ENCODE measurements around the gene STIM1. TPM values are rescaled to one million over a fixed set of nuclear protein-coding genes. Genes with fewer than 3 reads are reported as not detected.
A peak's percentile ranks its signal among the peaks of the same experiment; 100 is the strongest.

Gene STIM1
- total RNA-seq (23.1 and 60.0 TPM in 2 replicates), polyA plus RNA-seq (16.1 and 33.1 TPM in 2 replicates)

DNA sequence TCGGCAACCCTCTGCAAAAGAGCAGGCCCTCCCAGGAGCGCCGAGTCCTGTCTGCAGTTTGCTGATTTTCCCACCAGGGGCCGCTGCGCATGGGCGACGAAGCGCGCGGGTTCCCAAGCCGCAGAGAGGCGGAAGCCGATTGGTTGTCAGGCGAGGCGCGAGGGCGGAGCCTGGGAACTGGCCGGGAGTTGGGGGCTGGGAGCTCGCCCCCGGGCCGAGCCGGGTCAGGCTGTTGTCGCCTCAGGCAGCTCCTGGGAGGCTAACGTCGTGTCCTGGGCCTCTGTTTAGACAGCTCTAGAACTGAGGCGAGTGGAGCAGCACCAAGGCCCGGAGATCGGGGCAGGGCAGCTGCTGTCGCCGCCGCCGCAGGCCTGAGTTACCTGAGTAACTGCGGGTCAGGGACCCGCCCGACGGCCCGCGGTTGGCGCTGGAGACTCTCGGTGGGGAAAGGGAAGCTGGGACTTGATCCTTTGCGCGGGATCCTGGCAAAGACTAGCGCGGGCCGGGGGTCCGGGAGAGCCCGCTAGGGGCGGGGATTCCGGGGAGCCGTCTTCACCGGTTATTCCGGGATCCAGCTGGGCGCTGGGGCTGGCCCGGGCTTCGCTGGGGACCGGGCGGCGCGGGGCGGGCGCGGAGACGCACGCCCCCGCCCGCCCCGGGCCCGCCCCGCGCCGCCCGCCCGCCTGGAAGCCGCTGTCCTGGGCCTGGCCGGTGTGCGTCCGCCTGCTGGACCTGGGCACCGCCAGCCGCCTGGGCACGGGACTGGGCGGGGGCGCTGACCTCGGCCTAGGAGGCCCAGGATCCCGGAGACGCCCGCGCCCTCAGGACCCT, at the start of gene STIM1:
TSS of gene STIM1 (plus strand) at position 688 of the 831 bp plus-strand sequence. CDS start 607 bp downstream, outside the sequence.
- TF ChIP-seq, protein P1, sequence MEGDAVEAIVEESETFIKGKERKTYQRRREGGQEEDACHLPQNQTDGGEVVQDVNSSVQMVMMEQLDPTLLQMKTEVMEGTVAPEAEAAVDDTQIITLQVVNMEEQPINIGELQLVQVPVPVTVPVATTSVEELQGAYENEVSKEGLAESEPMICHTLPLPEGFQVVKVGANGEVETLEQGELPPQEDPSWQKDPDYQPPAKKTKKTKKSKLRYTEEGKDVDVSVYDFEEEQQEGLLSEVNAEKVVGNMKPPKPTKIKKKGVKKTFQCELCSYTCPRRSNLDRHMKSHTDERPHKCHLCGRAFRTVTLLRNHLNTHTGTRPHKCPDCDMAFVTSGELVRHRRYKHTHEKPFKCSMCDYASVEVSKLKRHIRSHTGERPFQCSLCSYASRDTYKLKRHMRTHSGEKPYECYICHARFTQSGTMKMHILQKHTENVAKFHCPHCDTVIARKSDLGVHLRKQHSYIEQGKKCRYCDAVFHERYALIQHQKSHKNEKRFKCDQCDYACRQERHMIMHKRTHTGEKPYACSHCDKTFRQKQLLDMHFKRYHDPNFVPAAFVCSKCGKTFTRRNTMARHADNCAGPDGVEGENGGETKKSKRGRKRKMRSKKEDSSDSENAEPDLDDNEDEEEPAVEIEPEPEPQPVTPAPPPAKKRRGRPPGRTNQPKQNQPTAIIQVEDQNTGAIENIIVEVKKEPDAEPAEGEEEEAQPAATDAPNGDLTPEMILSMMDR (IDR thresholded peaks at IDR 0.05; ENCODE audit: low read depth, low read length) = peak; percentile 89
- peaks cover 37% of the 10 kb centered on the region for H3K4me1 ChIP-seq (ENCODE audit: low read depth)
- peak; percentile 95 to 96 for DNase-seq (ENCODE audit: low read depth in 1 of 2, low spot score in 1 of 2)
- H3K36me3 ChIP-seq = no peaks in the 10 kb centered on the region
- no peaks in the 10 kb centered on the region for H3K9me3 ChIP-seq (ENCODE audit: low read depth)
- peak within 1 kb of the TSS; percentile 80 for H3K27ac ChIP-seq
- H3K4me3 ChIP-seq = peak within 1 kb of the TSS; percentile 70
- H3K27me3 ChIP-seq = no peaks in the 10 kb centered on the region

DNA sequence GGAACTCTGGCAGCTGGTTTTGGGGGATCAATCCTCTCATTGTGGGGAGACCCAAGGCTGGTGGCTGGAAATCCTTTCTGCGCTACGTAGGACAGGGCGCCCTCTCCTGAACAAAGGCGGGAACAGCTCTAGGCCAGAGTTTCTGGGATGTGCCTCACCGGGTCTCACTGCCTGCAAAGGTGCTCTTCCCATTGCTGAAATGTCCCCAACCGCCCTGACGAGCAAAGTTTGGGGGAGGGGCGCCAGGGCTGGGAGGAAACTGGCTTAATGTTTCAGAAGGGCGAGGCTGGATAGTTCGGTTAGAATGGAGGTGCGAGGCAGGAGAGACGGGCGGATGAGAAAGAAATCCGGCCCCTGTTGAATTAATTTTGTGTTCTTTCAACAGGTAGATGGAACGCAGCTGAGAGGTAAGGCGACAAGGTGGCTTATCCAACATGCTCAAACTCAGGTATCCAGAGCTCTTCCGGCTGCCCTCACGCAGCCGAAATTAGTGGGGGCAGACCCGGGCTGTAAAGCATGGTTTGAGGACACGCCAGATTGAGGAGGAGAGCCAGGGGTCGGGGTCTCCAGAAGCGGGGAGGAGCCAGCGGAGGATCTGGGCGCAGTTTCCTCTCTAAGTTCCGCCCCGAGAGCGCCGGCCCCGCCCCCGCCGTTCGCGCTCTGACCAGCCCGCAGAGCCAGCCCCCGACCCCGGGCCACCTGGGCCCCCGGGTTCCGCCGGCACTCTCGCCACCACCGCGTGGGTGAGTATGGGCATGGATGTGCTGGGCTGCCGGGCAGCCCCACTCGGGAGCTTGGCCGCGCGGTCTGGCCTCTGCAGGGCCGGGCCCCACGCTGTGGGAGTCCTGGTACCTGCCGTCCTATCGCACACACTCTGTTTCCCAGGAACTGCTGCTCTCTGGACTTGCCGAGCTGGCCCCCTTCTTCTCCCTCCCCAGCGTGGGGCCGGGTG, 47.3 kb upstream of the STIM1 start, which contains the start of gene PGAP2:
TSS of gene PGAP2 (plus strand) at position 652 of the 952 bp plus-strand sequence. CDS start 2,700 bp downstream, outside the sequence.
- H3K9me3 ChIP-seq (ENCODE audit: low read depth) = no peaks in the 10 kb centered on the region
- DNase-seq (ENCODE audit: low read depth in 1 of 2, low spot score in 1 of 2) = peak; percentile 55 to 84
- H3K27ac ChIP-seq = no peak within 1 kb of the TSS
- TF ChIP-seq, protein P1 (IDR thresholded peaks at IDR 0.05; ENCODE audit: low read depth, low read length) = peak; percentile 82
- no peaks in the 10 kb centered on the region for H3K27me3 ChIP-seq
- H3K4me3 ChIP-seq = peak within 1 kb of the TSS; percentile 58
- H3K4me1 ChIP-seq (ENCODE audit: low read depth) = peaks cover 5% of the 10 kb centered on the region
- H3K36me3 ChIP-seq = no peaks in the 10 kb centered on the region

DNA sequence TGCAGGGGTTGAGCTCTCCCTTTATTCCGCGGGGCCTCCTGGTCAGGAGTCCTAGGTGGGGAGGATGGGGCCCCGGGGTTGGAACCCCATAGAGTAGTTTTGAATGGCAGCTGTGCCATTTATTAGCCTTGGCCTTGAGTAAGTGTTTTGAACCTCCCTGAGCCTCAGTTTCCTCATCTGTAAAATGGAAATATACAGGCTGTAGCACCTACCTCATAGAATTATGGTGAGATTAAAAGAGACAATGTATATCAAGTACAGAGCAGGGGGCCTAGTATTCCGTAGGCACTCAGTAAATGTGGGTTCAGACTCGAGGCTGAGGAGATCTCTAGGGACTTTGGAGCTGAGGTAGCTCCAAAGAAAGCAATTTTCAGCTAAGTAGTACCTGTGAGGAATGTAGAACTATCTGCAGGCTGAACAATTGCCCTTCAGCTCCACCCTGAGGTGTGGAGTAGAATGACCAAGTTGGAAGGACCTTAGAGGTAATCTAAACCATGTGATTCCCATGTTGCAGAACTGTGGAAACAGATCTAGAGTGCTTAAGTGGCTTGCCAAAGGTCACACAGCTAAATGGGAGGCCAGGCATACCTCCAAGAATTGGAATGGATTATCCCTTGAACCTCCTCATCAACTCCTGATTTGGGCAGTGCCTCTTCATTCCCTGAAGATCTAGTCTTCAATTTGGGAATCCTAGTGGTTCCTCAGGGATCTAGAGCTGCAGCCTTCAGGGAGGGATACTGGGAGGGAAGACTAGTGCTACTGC, 46.4 kb upstream of the STIM1 start:
- DNase-seq (ENCODE audit: low read depth in 1 of 2, low spot score in 1 of 2) = peak; percentile 50 to 52
- TF ChIP-seq, protein P1 (IDR thresholded peaks at IDR 0.05; ENCODE audit: low read depth, low read length) = peak; percentile 39
- Histone ChIP-seq H3K27ac (no peak overlapping the region), H3K4me1 (ENCODE audit: low read depth) (peaks cover 5% of the 10 kb centered on the region), H3K27me3 (no peaks in the 10 kb centered on the region), H3K4me3 (peak overlapping the region; percentile 58), H3K36me3 (no peaks in the 10 kb centered on the region), H3K9me3 (ENCODE audit: low read depth) (no peaks in the 10 kb centered on the region)

- DNase-seq (ENCODE audit: low read depth in 1 of 2, low spot score in 1 of 2) = no peak
- Histone ChIP-seq H3K36me3 (no peaks in the 10 kb centered on the region), H3K9me3 (ENCODE audit: low read depth) (no peaks in the 10 kb centered on the region), H3K4me1 (ENCODE audit: low read depth) (peaks cover 5% of the 10 kb centered on the region), H3K27me3 (no peaks in the 10 kb centered on the region), H3K27ac (no peak overlapping the region), H3K4me3 (no peak overlapping the region)
- TF ChIP-seq, protein P1 (IDR thresholded peaks at IDR 0.05; ENCODE audit: low read depth, low read length) = no peak
Observed at GRCh38 chr11:3809624-3809928, 45.9 kb upstream of the STIM1 start.

DNA sequence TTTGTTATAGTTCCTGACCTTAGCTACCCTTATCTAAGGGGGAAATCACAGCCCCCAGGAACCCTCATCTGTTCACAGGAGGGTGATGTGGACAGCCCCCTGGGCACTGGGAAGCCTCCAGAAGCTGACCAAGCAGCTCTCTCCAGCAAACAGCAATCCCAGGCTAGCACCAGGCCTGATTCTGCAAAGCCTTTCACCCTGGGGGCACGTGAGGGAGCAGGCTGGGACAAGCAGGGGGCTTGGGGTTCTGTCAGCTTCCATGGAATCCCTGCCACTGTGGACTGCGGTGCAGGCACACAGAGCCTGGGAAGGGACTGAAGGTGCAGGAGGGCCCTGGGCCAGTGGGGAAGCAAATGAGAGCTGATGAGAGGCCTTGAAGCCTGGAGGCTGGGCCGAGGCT, 45.0 kb upstream of the STIM1 start:
- no peak for DNase-seq (ENCODE audit: low read depth in 1 of 2, low spot score in 1 of 2)
- Histone ChIP-seq H3K36me3 (no peaks in the 10 kb centered on the region), H3K27me3 (no peaks in the 10 kb centered on the region), H3K4me1 (ENCODE audit: low read depth) (peaks cover 5% of the 10 kb centered on the region), H3K4me3 (no peak overlapping the region), H3K27ac (no peak overlapping the region), H3K9me3 (ENCODE audit: low read depth) (no peaks in the 10 kb centered on the region)
- TF ChIP-seq, protein P1 (IDR thresholded peaks at IDR 0.05; ENCODE audit: low read depth, low read length) = no peak

Measured in cardiac muscle cell (in vitro differentiated cells and primary cell).